ENCODE measurements around the gene ZNF530. TPM values are rescaled to one million over a fixed set of nuclear protein-coding genes. Genes with fewer than 3 reads are reported as not detected.

The ZNF530 gene
- total RNA-seq, 1 experiment from 2014 or later, result 11.3 TPM

- BruUV-seq (replicated peaks), result no TSS peak
- ChIA-PET CTCF (no interaction called here), POLR2A (ENCODE audit: low non-redundant PET) (no interaction called here)
Observed at GRCh38 chr19:57642396-57643046, 42.8 kb downstream of the ZNF530 start.

GRCh38 chr19:57643734-57644133, 44.0 kb downstream of the ZNF530 start:
- H3K4me1 ChIP-seq (ENCODE audit: insufficient read depth, low read length, poor library complexity, severe bottlenecking), result no peaks in the 10 kb centered on the region
- H3K27ac ChIP-seq (ENCODE audit: low read depth, low read length, poor library complexity, severe bottlenecking), result no peak overlapping the region
- H3K27me3 ChIP-seq (replicated peaks; ENCODE audit: insufficient read depth, low read depth, low read length, poor library complexity), result no peaks in the 10 kb centered on the region
- TF ChIP-seq CTCF (conservative IDR thresholded peaks at IDR 0.05; ENCODE audit: low read depth, low read length) (no peak), EZH2 (IDR thresholded peaks at IDR 0.05; ENCODE audit: borderline replicate concordance, low read depth, low read length, poor library complexity, severe bottlenecking) (no peak)
- BruUV-seq (replicated peaks), result no TSS peak
- no peak for DNase-seq (ENCODE audit: low spot score)
- ChIA-PET CTCF (no interaction called here), POLR2A (ENCODE audit: low non-redundant PET) (no interaction called here)
- peaks cover 28% of the 10 kb centered on the region for H3K36me3 ChIP-seq (ENCODE audit: insufficient read depth, low read length, poor library complexity, severe bottlenecking)
- no peak overlapping the region for H3K4me3 ChIP-seq (ENCODE audit: low read depth, low read length, poor library complexity, severe bottlenecking)
- intact Hi-C loops (cut with micrococcal nuclease; ENCODE audit: unreplicated experiment), result no loop called here
- peaks cover 33% of the 10 kb centered on the region for H3K9me3 ChIP-seq (ENCODE audit: low read depth, low read length, poor library complexity, severe bottlenecking)

More at GRCh38 chr19:57642396-57643046, 42.8 kb downstream of the ZNF530 start:
- no peak overlapping the region for H3K4me3 ChIP-seq (ENCODE audit: low read depth, low read length, poor library complexity, severe bottlenecking)
- intact Hi-C loops (cut with micrococcal nuclease; ENCODE audit: unreplicated experiment), result no loop called here
- H3K4me1 ChIP-seq (ENCODE audit: insufficient read depth, low read length, poor library complexity, severe bottlenecking), result no peaks in the 10 kb centered on the region
- peaks cover 28% of the 10 kb centered on the region for H3K36me3 ChIP-seq (ENCODE audit: insufficient read depth, low read length, poor library complexity, severe bottlenecking)
- H3K27me3 ChIP-seq (replicated peaks; ENCODE audit: insufficient read depth, low read depth, low read length, poor library complexity), result no peaks in the 10 kb centered on the region
- no peak overlapping the region for H3K27ac ChIP-seq (ENCODE audit: low read depth, low read length, poor library complexity, severe bottlenecking)
- no peak for TF ChIP-seq EZH2 (IDR thresholded peaks at IDR 0.05; ENCODE audit: borderline replicate concordance, low read depth, low read length, poor library complexity, severe bottlenecking)
- TF ChIP-seq CTCF (conservative IDR thresholded peaks at IDR 0.05; ENCODE audit: low read depth, low read length), result no peak
- no peak for DNase-seq (ENCODE audit: low spot score)
- H3K9me3 ChIP-seq (ENCODE audit: low read depth, low read length, poor library complexity, severe bottlenecking), result peaks cover 43% of the 10 kb centered on the region

- Histone ChIP-seq H3K4me1 (ENCODE audit: insufficient read depth, low read length, poor library complexity, severe bottlenecking) (no peaks in the 10 kb centered on the region), H3K27me3 (replicated peaks; ENCODE audit: insufficient read depth, low read depth, low read length, poor library complexity) (no peaks in the 10 kb centered on the region), H3K4me3 (ENCODE audit: low read depth, low read length, poor library complexity, severe bottlenecking) (no peak overlapping the region), H3K27ac (ENCODE audit: low read depth, low read length, poor library complexity, severe bottlenecking) (no peak overlapping the region), H3K9me3 (ENCODE audit: low read depth, low read length, poor library complexity, severe bottlenecking) (no peaks in the 10 kb centered on the region), H3K36me3 (ENCODE audit: insufficient read depth, low read length, poor library complexity, severe bottlenecking) (no peaks in the 10 kb centered on the region)
- TF ChIP-seq EZH2 (IDR thresholded peaks at IDR 0.05; ENCODE audit: borderline replicate concordance, low read depth, low read length, poor library complexity, severe bottlenecking) (no peak), CTCF (conservative IDR thresholded peaks at IDR 0.05; ENCODE audit: low read depth, low read length) (no peak)
- BruUV-seq (replicated peaks), result no TSS peak
- peak; percentile 42 for DNase-seq (ENCODE audit: low spot score)
- ChIA-PET CTCF (no interaction called here), POLR2A (ENCODE audit: low non-redundant PET) (no interaction called here)
- intact Hi-C loops (cut with micrococcal nuclease; ENCODE audit: unreplicated experiment), result no loop called here
Observed at GRCh38 chr19:57648331-57649003, 48.8 kb downstream of the ZNF530 start.
